Measurements from ENCODE around the gene P2RY14.

P2RY14 gene

DNA sequence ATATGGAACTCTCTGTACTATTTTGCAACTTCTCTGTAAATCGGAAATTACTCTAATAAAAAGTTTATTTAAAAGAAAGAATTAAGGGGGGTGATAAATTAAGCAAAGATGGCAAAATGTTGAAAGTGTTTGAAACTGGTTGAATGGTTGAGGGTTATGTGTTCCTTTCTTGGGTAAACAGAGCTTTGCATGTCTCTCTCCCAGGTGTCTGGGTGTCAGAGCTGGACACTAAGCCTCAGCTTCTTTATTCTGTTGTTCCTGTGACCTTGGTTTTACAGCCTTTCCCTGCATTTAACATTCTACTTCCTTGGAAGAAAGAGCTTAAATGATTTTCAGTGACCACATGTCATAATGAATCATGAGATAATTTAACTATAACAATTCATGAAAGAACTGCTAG, 82.5 kb downstream of the P2RY14 start:
- Histone ChIP-seq H2AFZ (ENCODE audit: low read length) (no peak overlapping the region), H3K9me3 (ENCODE audit: insufficient read depth, low read depth, low read length) (no peaks in the 10 kb centered on the region), H4K20me1 (ENCODE audit: insufficient read depth, low read length, poor library complexity, severe bottlenecking) (no peaks in the 10 kb centered on the region), H3K4me1 (ENCODE audit: insufficient read depth, low read length, poor library complexity, severe bottlenecking) (no peaks in the 10 kb centered on the region), H3K27me3 (ENCODE audit: insufficient read depth, low read length, poor library complexity, severe bottlenecking) (no peaks in the 10 kb centered on the region), H3K4me2 (ENCODE audit: low read depth, low read length, poor library complexity, severe bottlenecking) (no peak overlapping the region), H3F3A (ENCODE audit: low read depth) (no peaks in the 10 kb centered on the region), H3K79me2 (ENCODE audit: insufficient read depth, low read length) (no peaks in the 10 kb centered on the region), H3K9me2 (replicated peaks; ENCODE audit: low read depth, low read length) (no peaks in the 10 kb centered on the region), H3K4me3 (ENCODE audit: low read length, poor library complexity, severe bottlenecking) (no peak overlapping the region), H3K9ac (ENCODE audit: low read depth, low read length, poor library complexity, severe bottlenecking) (no peak overlapping the region), H3K36me3 (ENCODE audit: insufficient read depth, low read length) (peaks cover 74% of the 10 kb centered on the region)
- no peak for TF ChIP-seq EZH2phosphoT487 (IDR thresholded peaks at IDR 0.05; ENCODE audit: borderline replicate concordance)
- TF ChIP-seq, protein P1, sequence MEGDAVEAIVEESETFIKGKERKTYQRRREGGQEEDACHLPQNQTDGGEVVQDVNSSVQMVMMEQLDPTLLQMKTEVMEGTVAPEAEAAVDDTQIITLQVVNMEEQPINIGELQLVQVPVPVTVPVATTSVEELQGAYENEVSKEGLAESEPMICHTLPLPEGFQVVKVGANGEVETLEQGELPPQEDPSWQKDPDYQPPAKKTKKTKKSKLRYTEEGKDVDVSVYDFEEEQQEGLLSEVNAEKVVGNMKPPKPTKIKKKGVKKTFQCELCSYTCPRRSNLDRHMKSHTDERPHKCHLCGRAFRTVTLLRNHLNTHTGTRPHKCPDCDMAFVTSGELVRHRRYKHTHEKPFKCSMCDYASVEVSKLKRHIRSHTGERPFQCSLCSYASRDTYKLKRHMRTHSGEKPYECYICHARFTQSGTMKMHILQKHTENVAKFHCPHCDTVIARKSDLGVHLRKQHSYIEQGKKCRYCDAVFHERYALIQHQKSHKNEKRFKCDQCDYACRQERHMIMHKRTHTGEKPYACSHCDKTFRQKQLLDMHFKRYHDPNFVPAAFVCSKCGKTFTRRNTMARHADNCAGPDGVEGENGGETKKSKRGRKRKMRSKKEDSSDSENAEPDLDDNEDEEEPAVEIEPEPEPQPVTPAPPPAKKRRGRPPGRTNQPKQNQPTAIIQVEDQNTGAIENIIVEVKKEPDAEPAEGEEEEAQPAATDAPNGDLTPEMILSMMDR (conservative IDR thresholded peaks at IDR 0.05; ENCODE audit: low read length), result no peak

DNA sequence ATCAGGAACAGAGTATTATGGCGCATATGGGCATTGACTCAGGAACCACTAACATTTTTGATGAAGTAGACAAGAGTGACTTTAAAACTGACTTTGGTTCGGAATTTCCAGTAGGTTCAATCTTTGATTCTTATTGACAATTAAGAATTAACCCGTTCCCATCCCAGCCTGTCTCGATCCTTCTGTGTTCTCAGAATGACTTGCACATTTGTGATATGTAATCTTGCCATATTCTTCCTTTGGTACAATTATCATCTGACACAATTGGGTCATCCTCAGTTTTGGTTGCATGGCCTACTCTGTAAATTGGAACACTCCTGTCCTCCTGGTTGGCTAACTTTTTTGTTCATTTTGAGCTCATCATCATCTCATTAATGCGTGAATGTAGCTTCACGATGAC, 85.8 kb downstream of the P2RY14 start:
- Histone ChIP-seq H4K20me1 (ENCODE audit: insufficient read depth, low read length, poor library complexity, severe bottlenecking) (no peaks in the 10 kb centered on the region), H3K36me3 (ENCODE audit: insufficient read depth, low read length) (peaks cover 85% of the 10 kb centered on the region), H3K9ac (ENCODE audit: low read depth, low read length, poor library complexity, severe bottlenecking) (no peak overlapping the region), H3K4me3 (ENCODE audit: low read length, poor library complexity, severe bottlenecking) (no peak overlapping the region), H3K4me2 (ENCODE audit: low read depth, low read length, poor library complexity, severe bottlenecking) (no peak overlapping the region), H3K79me2 (ENCODE audit: insufficient read depth, low read length) (no peaks in the 10 kb centered on the region), H3K9me2 (replicated peaks; ENCODE audit: low read depth, low read length) (no peaks in the 10 kb centered on the region), H2AFZ (ENCODE audit: low read length) (no peak overlapping the region), H3K9me3 (ENCODE audit: insufficient read depth, low read depth, low read length) (no peaks in the 10 kb centered on the region), H3K27me3 (ENCODE audit: insufficient read depth, low read length, poor library complexity, severe bottlenecking) (no peaks in the 10 kb centered on the region), H3F3A (ENCODE audit: low read depth) (no peaks in the 10 kb centered on the region), H3K4me1 (ENCODE audit: insufficient read depth, low read length, poor library complexity, severe bottlenecking) (no peaks in the 10 kb centered on the region)
- TF ChIP-seq, protein P1 (conservative IDR thresholded peaks at IDR 0.05; ENCODE audit: low read length), result no peak
- TF ChIP-seq EZH2phosphoT487 (IDR thresholded peaks at IDR 0.05; ENCODE audit: borderline replicate concordance), result no peak

DNA sequence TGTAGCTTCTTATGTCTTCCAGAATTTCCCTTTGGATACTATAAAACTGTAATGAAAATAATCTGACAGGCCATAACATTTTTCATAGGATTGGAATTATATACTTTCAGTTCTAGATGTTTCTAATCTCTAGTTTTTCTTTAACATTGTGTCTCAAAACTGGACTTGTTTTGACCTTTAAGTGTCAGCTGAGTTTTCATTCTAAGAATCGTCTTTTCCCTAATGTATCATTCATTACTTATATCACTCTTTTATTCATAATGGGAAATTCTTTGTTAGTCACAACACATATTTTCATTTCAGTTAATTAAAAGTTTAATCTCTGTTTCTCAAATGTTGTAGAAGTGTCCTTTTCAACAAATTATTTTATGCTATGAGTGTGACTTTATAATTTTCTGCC, 87.2 kb downstream of the P2RY14 start:
- Histone ChIP-seq H4K20me1 (ENCODE audit: insufficient read depth, low read length, poor library complexity, severe bottlenecking) (no peaks in the 10 kb centered on the region), H3K9me3 (ENCODE audit: insufficient read depth, low read depth, low read length) (no peaks in the 10 kb centered on the region), H3F3A (ENCODE audit: low read depth) (no peaks in the 10 kb centered on the region), H3K9me2 (replicated peaks; ENCODE audit: low read depth, low read length) (no peaks in the 10 kb centered on the region), H2AFZ (ENCODE audit: low read length) (no peak overlapping the region), H3K79me2 (ENCODE audit: insufficient read depth, low read length) (no peaks in the 10 kb centered on the region), H3K4me3 (ENCODE audit: low read length, poor library complexity, severe bottlenecking) (no peak overlapping the region), H3K27me3 (ENCODE audit: insufficient read depth, low read length, poor library complexity, severe bottlenecking) (no peaks in the 10 kb centered on the region), H3K4me2 (ENCODE audit: low read depth, low read length, poor library complexity, severe bottlenecking) (no peak overlapping the region), H3K36me3 (ENCODE audit: insufficient read depth, low read length) (peaks cover 83% of the 10 kb centered on the region), H3K4me1 (ENCODE audit: insufficient read depth, low read length, poor library complexity, severe bottlenecking) (peaks cover 7% of the 10 kb centered on the region), H3K9ac (ENCODE audit: low read depth, low read length, poor library complexity, severe bottlenecking) (no peak overlapping the region)
- no peak for TF ChIP-seq EZH2phosphoT487 (IDR thresholded peaks at IDR 0.05; ENCODE audit: borderline replicate concordance)
- TF ChIP-seq, protein P1 (conservative IDR thresholded peaks at IDR 0.05; ENCODE audit: low read length), result no peak

Data from Loucy (cell line).